DMS53 (cell line): Measurements from ENCODE around the gene PMP22.
"Not testable (repeated sequence)": the region's sequence is repeated elsewhere in the genome, so short reads cannot be mapped to it uniquely, and the experiment has no call there.

ENCODE experiments used
- DNase-seq: peaks from one replicate; lab custom pipeline; 2025; lab: John Stamatoyannopoulos, UW

The PMP22 gene

DNA sequence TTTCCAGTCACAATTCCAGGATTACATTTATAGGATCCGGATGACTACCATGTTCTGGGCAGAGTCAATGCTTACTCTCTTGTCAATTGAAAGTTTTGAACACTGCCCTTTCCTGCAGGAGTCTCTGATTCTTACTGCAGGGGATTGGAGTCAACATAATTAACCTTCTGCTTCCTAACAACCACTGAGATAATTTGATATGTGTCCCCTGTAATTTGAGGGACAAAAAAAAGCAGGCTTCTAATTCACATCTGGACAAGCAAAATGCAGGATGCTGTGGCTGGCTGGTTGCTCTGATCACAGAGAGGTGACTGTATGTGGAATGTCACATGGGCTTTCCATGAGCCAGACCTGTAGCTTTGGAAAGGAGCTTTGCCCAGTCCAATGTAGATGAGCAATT lies 54.9 kb downstream of the PMP22 start:
- DNase-seq, result no peak

DNA sequence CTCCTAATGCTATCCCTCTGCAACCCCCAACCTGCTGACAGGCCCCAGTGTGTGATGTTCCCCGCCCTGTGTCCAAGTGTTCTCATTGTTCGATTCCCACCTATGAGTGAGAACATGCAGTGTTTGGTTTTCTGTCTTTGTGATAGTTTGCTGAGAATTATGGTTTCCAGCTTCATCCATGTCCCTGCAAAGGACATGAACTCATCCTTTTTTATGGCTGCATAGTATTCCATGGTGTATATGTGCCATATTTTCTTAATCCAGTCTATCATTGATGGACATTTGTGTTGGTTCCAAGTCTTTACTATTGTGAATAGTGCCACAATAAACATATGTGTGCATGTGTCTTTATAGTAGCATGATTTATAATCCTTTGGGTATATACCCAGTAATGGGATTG lies 62.1 kb downstream of the PMP22 start:
- DNase-seq, result not testable (repeated sequence)

DNA sequence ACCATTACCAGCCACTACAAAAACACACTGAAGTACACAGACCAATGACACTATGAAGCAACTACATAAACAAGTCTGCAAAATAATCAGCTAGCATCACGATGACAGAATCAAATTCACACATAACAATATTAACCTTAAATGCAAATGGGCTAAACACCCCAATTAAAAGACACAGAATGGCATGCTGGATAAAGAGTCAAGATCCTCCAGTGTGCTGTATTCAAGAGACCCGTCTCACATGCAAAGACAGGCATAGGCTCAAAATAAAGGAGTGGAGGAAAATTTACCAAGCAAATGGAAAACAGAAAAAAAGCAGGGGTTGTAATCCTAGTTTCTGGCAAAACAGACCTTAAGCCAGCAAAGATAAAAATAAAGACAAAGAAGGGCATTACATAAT lies 64.6 kb downstream of the PMP22 start:
- not testable (repeated sequence) for DNase-seq

DNA sequence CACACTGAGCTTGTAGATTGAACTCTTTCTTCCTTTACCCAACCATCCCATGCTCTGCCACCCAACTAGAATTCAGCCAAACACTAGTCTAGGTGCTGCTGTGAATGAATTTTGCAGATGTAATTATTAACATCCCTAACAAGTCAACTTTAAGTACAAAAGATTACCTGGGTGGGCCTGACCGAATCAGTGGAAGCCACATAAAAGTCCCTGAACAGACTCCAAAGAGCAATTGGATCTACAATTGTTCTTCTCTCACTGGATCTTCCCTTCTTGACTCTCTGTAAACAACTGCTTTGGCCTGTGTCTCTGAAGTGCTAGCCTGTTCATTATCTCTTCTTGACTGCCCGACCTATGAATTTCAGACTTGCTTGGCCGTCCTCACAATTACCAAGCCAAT lies 67.9 kb downstream of the PMP22 start:
- DNase-seq, result no peak

DNA sequence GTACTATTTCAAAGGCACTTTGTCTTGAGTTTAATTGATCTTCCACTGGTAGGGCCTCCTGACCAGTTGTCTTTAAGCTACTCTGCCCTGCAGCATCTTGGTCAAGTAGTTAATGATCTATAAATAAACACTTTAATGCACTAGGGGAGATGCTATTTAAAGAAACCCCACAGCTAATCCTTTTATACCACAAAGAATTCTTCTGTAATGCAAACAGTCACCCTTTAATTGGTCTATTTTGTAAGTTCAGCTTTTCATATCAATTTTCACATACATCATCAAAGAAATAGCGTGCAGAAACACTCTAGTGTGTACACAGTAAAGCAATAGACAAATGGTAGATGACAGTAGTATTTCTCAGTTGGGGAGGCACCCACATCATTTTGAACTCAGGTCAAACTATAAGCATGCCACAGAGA lies 70.3 kb downstream of the PMP22 start:
- no peak for DNase-seq

DNA sequence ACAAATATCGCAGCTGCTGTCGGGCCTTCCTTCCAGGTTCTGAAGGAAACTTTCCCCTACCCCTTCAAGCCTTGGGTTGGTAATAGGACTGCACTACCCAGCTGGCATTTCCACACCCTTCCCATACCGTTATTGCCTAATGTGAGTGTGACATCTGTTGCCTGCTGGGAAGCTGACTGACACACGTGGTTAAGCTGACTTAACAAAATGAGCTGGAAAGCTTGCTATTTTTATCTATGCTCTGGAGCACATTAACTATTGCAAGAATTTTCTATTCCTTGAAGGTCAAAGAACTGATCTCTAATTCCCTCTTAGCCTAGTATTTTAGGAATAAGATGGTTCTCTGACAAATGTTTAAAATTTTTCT lies 79.5 kb downstream of the PMP22 start:
- no peak for DNase-seq

DNA sequence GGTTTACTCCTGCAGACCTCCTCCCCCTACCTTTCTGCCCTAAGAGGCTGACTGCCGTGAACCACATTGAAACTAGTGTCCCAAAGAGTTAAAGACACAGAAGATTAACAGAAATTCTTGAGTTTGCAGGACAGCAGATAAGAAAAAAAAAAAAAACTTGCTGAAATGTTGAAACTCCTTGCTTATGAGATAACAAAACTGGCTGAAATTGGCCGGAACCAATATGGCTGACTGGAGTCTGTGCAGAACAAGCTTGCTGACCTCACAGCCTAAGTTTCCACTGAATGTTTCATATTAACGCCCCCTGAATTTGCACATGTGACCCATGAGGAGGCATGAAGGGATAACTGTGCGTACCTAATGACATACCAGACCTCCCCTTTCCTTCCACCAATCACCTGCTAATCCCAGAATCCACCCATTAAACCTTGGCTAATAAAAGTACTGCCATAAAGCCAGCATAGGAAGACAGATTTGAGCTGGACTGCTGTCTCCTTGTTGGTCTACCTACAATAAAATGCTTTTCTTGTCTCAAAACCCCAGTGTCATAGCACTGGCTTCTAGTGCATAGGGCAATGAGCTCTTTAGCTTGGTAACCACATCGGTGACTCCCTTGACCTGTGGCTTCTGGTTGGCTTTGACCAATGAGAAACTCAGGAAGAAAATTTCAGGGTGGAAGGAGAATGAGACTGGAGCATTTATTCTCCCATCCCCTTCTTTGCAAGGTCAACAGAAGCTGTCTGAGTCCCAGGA lies 80.1 kb downstream of the PMP22 start:
- no peak for DNase-seq

DNA sequence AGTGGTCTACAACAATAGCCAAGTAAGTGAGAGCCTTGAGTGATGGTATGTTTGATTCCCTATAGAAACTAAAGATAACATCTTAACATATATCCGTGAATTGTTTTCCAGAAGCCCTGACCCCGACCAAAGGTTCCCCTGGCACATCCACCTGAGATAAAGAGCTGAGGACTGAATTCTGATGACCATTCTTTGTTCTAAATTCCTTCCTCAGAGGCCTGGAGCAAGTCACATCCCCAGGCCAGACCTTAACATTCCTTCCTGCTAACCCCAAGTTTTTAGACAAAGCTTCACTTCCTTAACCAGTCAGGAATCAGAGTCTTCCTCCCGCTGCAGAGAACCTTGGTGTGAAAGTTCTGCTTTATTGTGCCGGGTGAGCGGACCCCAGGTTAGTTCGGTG lies 83.3 kb downstream of the PMP22 start:
- no peak for DNase-seq

DNA sequence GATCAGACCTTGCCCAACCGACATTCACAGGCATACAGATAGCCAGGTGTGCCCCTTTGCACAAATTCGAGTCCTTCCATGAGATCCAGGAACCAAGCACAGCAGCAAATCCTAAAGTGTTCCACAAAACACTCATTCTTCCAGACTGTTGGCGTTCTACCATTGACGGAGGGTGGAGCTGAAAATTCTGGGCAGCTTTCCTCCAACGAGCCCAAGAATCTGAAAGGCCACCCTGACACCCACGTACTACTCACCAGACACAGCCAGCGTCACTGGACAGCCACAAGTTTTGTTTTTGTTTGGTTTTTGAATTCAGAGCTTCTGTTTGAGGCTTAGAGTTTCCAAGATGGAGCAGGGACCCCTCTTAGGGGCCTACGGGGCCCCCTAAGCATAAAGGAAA lies 83.8 kb downstream of the PMP22 start:
- no peak for DNase-seq

DNA sequence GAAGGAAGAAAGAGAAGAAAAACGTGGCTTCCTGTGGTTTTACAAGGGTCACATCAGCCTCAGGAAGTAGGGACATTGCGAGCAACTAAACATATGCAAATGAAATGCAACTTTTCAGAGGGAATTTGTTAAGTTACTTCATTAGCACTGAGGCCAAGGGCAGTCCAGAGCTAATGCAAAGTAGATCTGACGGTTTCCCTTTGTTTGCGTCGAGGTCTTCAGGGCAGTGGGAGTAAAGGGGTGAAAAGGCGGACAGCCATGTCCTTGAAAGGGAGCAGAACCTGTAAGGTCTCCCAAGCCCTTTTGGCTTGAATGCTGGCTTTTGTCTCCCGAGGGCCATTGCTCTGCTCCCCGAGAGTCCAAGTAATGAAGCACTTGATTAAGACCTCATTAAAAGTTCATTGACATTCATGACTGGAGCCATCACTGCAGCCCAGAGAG lies 85.0 kb downstream of the PMP22 start:
- no peak for DNase-seq
